ENCODE data around the gene ZNF407. TPM values are rescaled to one million over a fixed set of nuclear protein-coding genes. Genes with fewer than 3 reads are reported as not detected.
"Not testable (repeated sequence)": the region's sequence is repeated elsewhere in the genome, so short reads cannot be mapped to it uniquely, and the experiment has no call there.

Gene ZNF407
- total and polyA plus RNA-seq, 4 donors: 1.3 to 21.1 (median 9.5) TPM

DNA sequence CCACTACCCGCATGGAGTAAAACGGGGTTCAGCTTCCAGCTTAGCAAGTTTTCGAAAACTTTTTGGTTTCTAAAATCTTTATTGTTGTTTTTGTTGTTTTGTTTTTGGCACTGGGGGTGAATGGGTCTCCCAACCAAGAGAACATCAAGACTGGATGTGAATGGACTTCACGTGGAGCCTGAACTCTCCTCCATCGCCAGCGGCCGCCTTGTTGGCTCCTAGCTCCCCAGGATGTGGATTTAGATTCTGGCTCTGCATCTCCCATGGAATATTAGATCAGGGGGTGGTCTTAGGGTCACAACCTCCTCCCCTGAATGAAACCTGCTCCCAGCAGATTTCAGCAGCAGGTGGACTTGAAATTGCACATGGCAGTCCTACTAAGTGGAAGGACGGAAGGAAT, 488.0 kb downstream of the ZNF407 start:
- H3K4me1 ChIP-seq (ENCODE audit: control insufficient read depth in 1 of 2, insufficient read depth in 2 of 2, low read length in 2 of 2); H3K4me3 ChIP-seq (ENCODE audit: low read length in 2 of 2); H3K36me3 ChIP-seq (ENCODE audit: control insufficient read depth in 1 of 2, insufficient read depth in 2 of 2, low read length in 1 of 2); ATAC-seq (ENCODE audit: low FRiP score); intact Hi-C loops (cut with DNase I); DNase-seq; H3K9me3 ChIP-seq (ENCODE audit: control insufficient read depth, low read length); H3K27ac ChIP-seq (ENCODE audit: low read depth in 1 of 2, low read length in 2 of 2); H3K27me3 ChIP-seq (ENCODE audit: control insufficient read depth in 1 of 2, insufficient read depth in 2 of 2, low read length in 1 of 2): not testable (repeated sequence)
- WGBS, 2 donors: 92 to 94% methylated on average over 8 of the region's 8 CpGs

DNA sequence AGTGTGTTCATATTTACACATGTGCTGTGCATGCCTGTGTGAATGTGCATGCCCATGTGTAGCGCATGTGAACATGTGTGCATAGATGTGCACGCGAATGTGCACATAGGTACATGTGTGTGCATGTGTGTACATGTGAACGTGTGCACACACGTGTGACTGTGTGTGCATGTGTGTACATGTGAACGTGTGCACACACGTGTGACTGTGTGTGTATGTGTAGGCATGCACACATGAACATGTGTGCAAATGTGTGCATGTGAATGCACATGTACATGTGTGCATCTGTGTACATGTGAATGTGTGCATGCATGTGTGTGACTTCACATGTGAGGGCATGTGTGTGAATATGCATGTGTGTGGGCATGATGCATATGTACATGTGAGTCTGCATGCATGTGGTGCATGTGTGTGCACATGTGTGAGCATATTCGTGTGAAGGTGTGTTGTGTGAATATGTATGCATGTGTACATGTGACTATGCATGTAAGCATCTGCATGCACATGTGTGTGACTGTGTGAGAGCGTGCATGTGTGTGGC, 488.9 kb downstream of the ZNF407 start:
- no peaks in the 10 kb centered on the region for H3K9me3 ChIP-seq (ENCODE audit: control insufficient read depth, low read length)
- no peak for ATAC-seq (ENCODE audit: low FRiP score)
- no peaks in the 10 kb centered on the region for H3K36me3 ChIP-seq (ENCODE audit: control insufficient read depth in 1 of 2, insufficient read depth in 2 of 2, low read length in 1 of 2)
- WGBS, 2 donors: 96 to 98% methylated on average over 9 of the region's 9 CpGs
- H3K27me3 ChIP-seq (ENCODE audit: control insufficient read depth in 1 of 2, insufficient read depth in 2 of 2, low read length in 1 of 2): no peaks in the 10 kb centered on the region
- no peak overlapping the region for H3K4me3 ChIP-seq (ENCODE audit: low read length in 2 of 2)
- intact Hi-C loops (cut with DNase I): no loop called here
- no peak for DNase-seq
- no peaks in the 10 kb centered on the region for H3K4me1 ChIP-seq (ENCODE audit: control insufficient read depth in 1 of 2, insufficient read depth in 2 of 2, low read length in 2 of 2)
- H3K27ac ChIP-seq (ENCODE audit: low read depth in 1 of 2, low read length in 2 of 2): no peak overlapping the region

DNA sequence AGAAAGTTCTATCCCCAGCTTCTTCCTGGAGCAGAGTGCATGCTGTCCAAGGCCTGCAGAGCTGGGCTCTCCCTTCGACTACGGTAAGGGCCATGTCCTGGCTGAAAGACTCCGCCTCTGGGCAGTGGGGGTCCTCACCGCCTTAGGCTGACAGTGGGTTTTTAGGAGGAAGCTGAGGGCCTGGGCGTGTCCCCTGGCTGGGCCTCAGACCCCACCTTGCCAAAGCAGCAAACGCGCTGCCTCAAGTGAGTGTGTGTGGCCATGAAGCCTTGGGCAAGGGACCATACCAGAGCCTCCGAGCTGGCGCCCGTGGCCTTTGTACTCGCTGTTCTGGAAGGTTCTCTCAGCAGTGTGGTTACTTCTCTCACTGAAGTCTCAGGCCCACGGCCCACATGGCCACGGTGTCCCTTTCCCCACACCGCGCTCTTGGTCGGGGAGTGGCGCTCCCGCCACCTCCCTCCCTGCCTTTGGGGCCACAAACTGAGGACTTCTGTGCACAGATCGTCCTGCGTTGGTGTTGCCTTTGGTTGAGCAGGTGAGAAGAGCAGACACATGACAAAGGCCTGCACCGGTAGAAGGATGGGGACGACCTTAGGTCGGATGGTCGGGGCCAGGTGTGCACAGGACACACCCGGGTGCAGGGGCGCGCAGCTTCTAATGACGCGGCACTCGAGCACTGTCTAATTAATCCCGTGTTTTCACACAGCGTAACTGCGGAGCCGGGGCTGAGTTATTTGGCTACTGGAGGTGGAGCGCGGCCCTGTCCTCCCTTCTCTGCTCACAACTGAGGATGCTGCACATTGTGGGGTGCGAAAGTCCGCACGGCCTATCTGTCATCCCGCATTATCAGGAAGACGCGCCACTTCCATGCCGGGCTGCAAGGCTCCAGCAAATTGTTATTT, 489.7 kb downstream of the ZNF407 start:
- no peak for DNase-seq
- 96 to 97% methylated on average over 43 of the region's 43 CpGs for WGBS, 2 donors
- intact Hi-C loops (cut with DNase I): no loop called here
- Histone ChIP-seq H3K36me3 (ENCODE audit: control insufficient read depth in 1 of 2, insufficient read depth in 2 of 2, low read length in 1 of 2) (no peaks in the 10 kb centered on the region), H3K4me1 (ENCODE audit: control insufficient read depth in 1 of 2, insufficient read depth in 2 of 2, low read length in 2 of 2) (no peaks in the 10 kb centered on the region), H3K27ac (ENCODE audit: low read depth in 1 of 2, low read length in 2 of 2) (no peak overlapping the region), H3K9me3 (ENCODE audit: control insufficient read depth, low read length) (no peaks in the 10 kb centered on the region), H3K27me3 (ENCODE audit: control insufficient read depth in 1 of 2, insufficient read depth in 2 of 2, low read length in 1 of 2) (no peaks in the 10 kb centered on the region), H3K4me3 (ENCODE audit: low read length in 2 of 2) (no peak overlapping the region)
- ATAC-seq (ENCODE audit: low FRiP score): no peak

GRCh38 chr18:75088021-75088506, 490.4 kb downstream of the ZNF407 start:
- Histone ChIP-seq H3K36me3 (ENCODE audit: control insufficient read depth in 1 of 2, insufficient read depth in 2 of 2, low read length in 1 of 2) (no peaks in the 10 kb centered on the region), H3K27me3 (ENCODE audit: control insufficient read depth in 1 of 2, insufficient read depth in 2 of 2, low read length in 1 of 2) (no peaks in the 10 kb centered on the region), H3K4me1 (ENCODE audit: control insufficient read depth in 1 of 2, insufficient read depth in 2 of 2, low read length in 2 of 2) (no peaks in the 10 kb centered on the region), H3K9me3 (ENCODE audit: control insufficient read depth, low read length) (no peaks in the 10 kb centered on the region), H3K4me3 (ENCODE audit: low read length in 2 of 2) (no peak overlapping the region), H3K27ac (ENCODE audit: low read depth in 1 of 2, low read length in 2 of 2) (no peak overlapping the region)
- no peak for DNase-seq
- intact Hi-C loops (cut with DNase I): no loop called here
- no peak for ATAC-seq (ENCODE audit: low FRiP score)
- WGBS, 2 donors: 92 to 95% methylated on average over 8 of the region's 8 CpGs

DNA sequence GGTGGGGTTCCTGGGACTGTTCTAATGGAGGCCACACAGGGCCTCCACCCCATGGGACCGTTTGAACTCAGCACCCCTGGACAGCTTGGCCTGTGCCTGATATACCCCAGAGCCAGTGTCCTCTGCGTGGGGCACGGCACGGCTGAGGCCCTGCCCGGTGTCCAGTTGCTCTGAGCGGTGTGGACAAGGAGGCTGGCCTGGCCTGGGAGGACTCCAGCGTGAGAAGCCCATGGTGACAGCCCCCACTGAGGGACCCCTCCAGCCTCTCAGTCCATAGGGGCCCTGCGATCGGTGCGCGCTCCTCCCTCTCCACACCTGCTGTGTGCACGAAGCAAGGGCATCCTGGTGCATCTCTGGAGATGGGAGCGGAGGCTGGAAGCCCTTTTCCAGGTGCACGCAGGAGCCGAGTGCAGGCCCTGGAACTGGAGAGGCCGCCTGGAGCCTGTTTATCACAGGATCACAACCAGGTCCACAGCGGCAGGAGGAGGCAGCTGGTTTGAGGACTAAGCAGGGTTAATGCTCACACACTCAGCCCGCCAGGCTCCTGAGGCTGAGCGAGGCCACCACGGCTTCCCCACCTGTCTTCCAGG, 491.0 kb downstream of the ZNF407 start:
- intact Hi-C loops (cut with DNase I): no loop called here
- Histone ChIP-seq H3K27ac (ENCODE audit: low read depth in 1 of 2, low read length in 2 of 2) (no peak overlapping the region), H3K4me1 (ENCODE audit: control insufficient read depth in 1 of 2, insufficient read depth in 2 of 2, low read length in 2 of 2) (no peaks in the 10 kb centered on the region), H3K9me3 (ENCODE audit: control insufficient read depth, low read length) (no peaks in the 10 kb centered on the region), H3K36me3 (ENCODE audit: control insufficient read depth in 1 of 2, insufficient read depth in 2 of 2, low read length in 1 of 2) (no peaks in the 10 kb centered on the region), H3K27me3 (ENCODE audit: control insufficient read depth in 1 of 2, insufficient read depth in 2 of 2, low read length in 1 of 2) (no peaks in the 10 kb centered on the region), H3K4me3 (ENCODE audit: low read length in 2 of 2) (no peak overlapping the region)
- peak; percentile 16 for ATAC-seq (ENCODE audit: low FRiP score)
- WGBS, 2 donors: 91 to 93% methylated on average over 20 of the region's 20 CpGs
- no peak for DNase-seq

DNA sequence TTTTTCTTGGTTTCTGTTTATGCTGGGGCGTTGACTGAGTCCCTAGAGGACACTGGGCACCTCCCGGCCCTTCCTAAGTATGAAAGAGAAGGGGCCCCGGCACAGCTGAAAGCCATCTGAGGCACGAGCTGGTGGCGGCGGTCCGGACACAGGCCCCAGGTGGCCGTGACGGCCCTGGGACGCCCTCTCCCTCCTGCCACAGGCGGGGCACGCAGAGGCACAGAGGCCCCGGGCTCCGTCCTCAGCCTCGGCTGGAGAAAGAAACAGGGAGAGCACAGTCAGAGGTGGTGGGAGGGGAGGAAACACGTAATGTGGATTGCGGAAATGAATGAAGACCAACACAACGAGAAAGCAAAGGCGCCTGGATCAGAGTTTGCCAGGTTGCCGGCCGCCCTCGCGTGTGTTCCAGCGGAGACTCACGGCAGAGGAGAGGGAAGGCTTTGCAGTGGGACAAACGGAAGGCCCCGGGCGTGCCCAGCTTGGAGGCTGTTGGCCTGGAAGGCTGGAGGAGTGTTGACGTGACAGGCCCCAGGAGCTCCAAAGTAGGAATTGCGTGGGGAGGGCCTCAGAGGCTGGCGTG, 492.2 kb downstream of the ZNF407 start:
- intact Hi-C loops (cut with DNase I): loop anchor here in 1 of 2 donors (5.0 kb wide), 1 partner anchor 198 kb away; no protein-coding TSS in a partner anchor
- Histone ChIP-seq H3K4me1 (ENCODE audit: control insufficient read depth in 1 of 2, insufficient read depth in 2 of 2, low read length in 2 of 2) (no peaks in the 10 kb centered on the region), H3K27me3 (ENCODE audit: control insufficient read depth in 1 of 2, insufficient read depth in 2 of 2, low read length in 1 of 2) (no peaks in the 10 kb centered on the region), H3K36me3 (ENCODE audit: control insufficient read depth in 1 of 2, insufficient read depth in 2 of 2, low read length in 1 of 2) (no peaks in the 10 kb centered on the region), H3K9me3 (ENCODE audit: control insufficient read depth, low read length) (no peaks in the 10 kb centered on the region), H3K27ac (ENCODE audit: low read depth in 1 of 2, low read length in 2 of 2) (no peak overlapping the region), H3K4me3 (ENCODE audit: low read length in 2 of 2) (no peak overlapping the region)
- DNase-seq: no peak
- 85% methylated on average over 28 to 31 of the region's 31 CpGs for WGBS, 2 donors
- ATAC-seq (ENCODE audit: low FRiP score): no peak

- ATAC-seq (ENCODE audit: low FRiP score) (no peak), DNase-seq (no peak)
- WGBS, 2 donors: 86 to 89% methylated on average over 22 of the region's 22 CpGs
- intact Hi-C loops (cut with DNase I): loop anchor here in 1 of 2 donors (5.0 kb wide), 1 partner anchor 198 kb away; no protein-coding TSS in a partner anchor
- no peaks in the 10 kb centered on the region for H3K36me3 ChIP-seq (ENCODE audit: control insufficient read depth in 1 of 2, insufficient read depth in 2 of 2, low read length in 1 of 2)
- no peak overlapping the region for H3K4me3 ChIP-seq (ENCODE audit: low read length in 2 of 2)
- H3K4me1 ChIP-seq (ENCODE audit: control insufficient read depth in 1 of 2, insufficient read depth in 2 of 2, low read length in 2 of 2): no peaks in the 10 kb centered on the region
- no peaks in the 10 kb centered on the region for H3K27me3 ChIP-seq (ENCODE audit: control insufficient read depth in 1 of 2, insufficient read depth in 2 of 2, low read length in 1 of 2)
- H3K27ac ChIP-seq (ENCODE audit: low read depth in 1 of 2, low read length in 2 of 2): no peak overlapping the region
- no peaks in the 10 kb centered on the region for H3K9me3 ChIP-seq (ENCODE audit: control insufficient read depth, low read length)
Measured at GRCh38 chr18:75090336-75090735, 492.7 kb downstream of the ZNF407 start.

DNA sequence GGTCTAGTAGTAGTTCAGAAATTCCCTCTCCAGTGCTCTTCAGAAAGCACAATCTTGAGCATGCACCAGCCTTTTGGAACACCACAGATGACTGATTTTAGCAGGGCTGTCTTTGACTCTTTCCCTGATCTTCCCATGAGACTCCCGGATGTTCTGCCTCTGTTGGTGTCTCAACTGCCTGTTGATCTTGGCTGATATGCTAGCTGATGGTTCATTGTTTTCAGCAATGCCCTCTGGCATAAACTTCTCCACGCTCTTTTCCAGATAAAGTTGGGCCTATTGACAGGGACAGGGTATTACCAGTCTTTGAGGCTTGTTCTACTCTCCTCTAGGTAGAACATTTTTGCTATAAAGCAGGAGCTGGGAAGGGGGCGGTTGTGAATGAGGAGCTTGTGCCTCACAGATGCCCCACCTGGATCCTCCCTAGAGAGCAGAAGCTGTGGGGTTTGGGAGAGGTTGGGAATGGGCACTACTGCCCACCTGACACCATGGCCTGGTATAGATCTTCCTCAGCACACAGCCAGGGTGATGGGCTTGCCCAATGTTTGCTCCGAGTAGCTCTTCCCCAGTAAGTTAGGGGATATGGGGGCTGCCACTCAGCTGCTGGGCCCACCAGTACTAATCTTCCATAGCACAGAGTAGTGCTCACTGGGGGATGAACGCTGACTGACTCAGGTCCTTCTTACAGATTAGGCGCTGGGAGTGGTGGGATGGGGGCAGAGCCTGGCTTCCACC, 500.0 kb downstream of the ZNF407 start:
- no peaks in the 10 kb centered on the region for H3K27me3 ChIP-seq (ENCODE audit: control insufficient read depth in 1 of 2, insufficient read depth in 2 of 2, low read length in 1 of 2)
- no peaks in the 10 kb centered on the region for H3K4me1 ChIP-seq (ENCODE audit: control insufficient read depth in 1 of 2, insufficient read depth in 2 of 2, low read length in 2 of 2)
- 89 to 92% methylated on average over 6 of the region's 6 CpGs for WGBS, 2 donors
- H3K27ac ChIP-seq (ENCODE audit: low read depth in 1 of 2, low read length in 2 of 2): no peak overlapping the region
- H3K4me3 ChIP-seq (ENCODE audit: low read length in 2 of 2): no peak overlapping the region
- DNase-seq (no peak), ATAC-seq (ENCODE audit: low FRiP score) (no peak)
- intact Hi-C loops (cut with DNase I): no loop called here
- H3K36me3 ChIP-seq (ENCODE audit: control insufficient read depth in 1 of 2, insufficient read depth in 2 of 2, low read length in 1 of 2): no peaks in the 10 kb centered on the region
- H3K9me3 ChIP-seq (ENCODE audit: control insufficient read depth, low read length): peaks cover 6% of the 10 kb centered on the region

All from aorta (tissue), 5 donors.